K562 (cell line): ENCODE data around the gene KAT7. TPM values are rescaled to one million over a fixed set of nuclear protein-coding genes. Genes with fewer than 3 reads are reported as not detected.
A peak's percentile ranks its signal among the peaks of the same experiment; 100 is the strongest.

Source experiments
- BRD9 ChIP-seq: fragments of 450-650 bp; IDR thresholded peaks from 2 replicates; pipeline ENCODE4 v1.6.1; 2018; ENCODE audit warnings: low read depth; ENCODE audit not compliant: partially characterized antibody
- FOXM1 ChIP-seq, 2 experiments: fragments of 450-650 bp in 1 of 2; sonication (generic) in 1 of 2; formaldehyde crosslinking in 1 of 2; IDR thresholded peaks; 2 replicates each; pipeline versions ENCODE4 v1.6.1 to v1.9.0; 2017 to 2022; ENCODE audit warnings: low read depth in 2 of 2, mild to moderate bottlenecking in 2 of 2, missing genetic modification reagents in 1 of 2, moderate library complexity in 1 of 2
- FOXO4 ChIP-seq: fragments of 450-650 bp; formaldehyde crosslinking; IDR thresholded peaks from 2 replicates; pipeline ENCODE4 v1.4.0; 2020; ENCODE audit warnings: mild to moderate bottlenecking, moderate library complexity
- MAX ChIP-seq: sonication (generic); formaldehyde crosslinking; IDR thresholded peaks from 2 replicates; pipeline ENCODE4 v1.9.0; 2022; ENCODE audit warnings: mild to moderate bottlenecking, missing genetic modification reagents
- MEIS2 ChIP-seq: fragments of 450-650 bp; IDR thresholded peaks from 2 replicates; pipeline ENCODE4 v1.6.1; 2014; ENCODE audit warnings: mild to moderate bottlenecking; ENCODE audit not compliant: partially characterized antibody
- NFIX ChIP-seq: fragments of 250-450 bp; sonication (Bioruptor Pico); IDR thresholded peaks from 2 replicates; pipeline ENCODE4 v1.4.0; 2020; ENCODE audit warnings: low read depth, mild to moderate bottlenecking, moderate library complexity
- SLC30A9 ChIP-seq: fragments of 250-450 bp; sonication (Bioruptor Pico); IDR thresholded peaks from 2 replicates; pipeline ENCODE4 v1.8.0; 2022; ENCODE audit warnings: mild to moderate bottlenecking, moderate library complexity
- SOX6 ChIP-seq: fragments of 450-650 bp; IDR thresholded peaks from 2 replicates; pipeline ENCODE4 v1.6.1; 2014; ENCODE audit warnings: mild to moderate bottlenecking
- STAT5B ChIP-seq: fragments of 250-450 bp; sonication (Bioruptor Pico); IDR thresholded peaks from 2 replicates; pipeline ENCODE4 v1.8.0; 2021; ENCODE audit warnings: mild to moderate bottlenecking, inconsistent platforms
- ZNF197 ChIP-seq: fragments of 200-800 bp; sonication (Bioruptor generic); IDR thresholded peaks from 2 replicates; pipeline ENCODE4 v1.6.1; 2016; ENCODE audit warnings: low read depth, missing genetic modification characterization, missing compliant biosample characterization
- ZNF561 ChIP-seq: fragments of 450-650 bp; formaldehyde crosslinking; conservative IDR thresholded peaks from 2 replicates; pipeline ENCODE4 v1.4.0; 2020; ENCODE audit warnings: mild to moderate bottlenecking, moderate library complexity
- polyA plus RNA-seq, 8 experiments: library from polyadenylated mRNA; depleted of rRNA in 4 of 8; stranded (reverse) in 5 of 8; unstranded in 3 of 8; fragments of >200 nt; fragmentation: Nextera tagmentation in 2 of 8; fragmentation: Illumina TruSeq in 1 of 8; extraction: Ambion mirVana in 2 of 8; extraction: Trizol in 1 of 8; gene quantifications; 2 replicates each; pipeline versions ENCODE4 v1.2.1 to v1.2.3, GENCODE V29; 2011 to 2014; ENCODE audit warnings: inconsistent platforms in 1 of 8, missing spikeins in 1 of 8
- total RNA-seq, 7 experiments: library from RNA; depleted of rRNA in 6 of 7; stranded (reverse); fragments of >200 nt in 6 of 7; fragmentation: Illumina TruSeq in 2 of 7; extraction: Trizol in 2 of 7; gene quantifications; 2 replicates each; pipeline versions ENCODE4 v1.2.1 to v1.2.3, GENCODE V29; 2011 to 2021; ENCODE audit warnings: low replicate concordance in 1 of 7

The KAT7 gene
- total and polyA plus RNA-seq, 9 of the 15 experiments (the other 6 are each of a cell fraction or from before 2014, with no cell fraction given): 10.8 to 57.3 (median 34.8) TPM

GRCh38 chr17:49832840-49833599, 44.5 kb downstream of the KAT7 start (continued):
- no peak for TF ChIP-seq SLC30A9 (CRISPR knock-in tag)
- no peak for TF ChIP-seq STAT5B
- no peak for TF ChIP-seq ZNF197
- no peak for TF ChIP-seq MAX
- TF ChIP-seq FOXM1 (IDR thresholded peaks at IDR 0.05; ENCODE audit: low read depth): 0 out of 2 replicates have a peak, but pooled peaks have one; percentile 38
- TF ChIP-seq FOXM1 (CRISPR knock-in tag; IDR thresholded peaks at IDR 0.05; ENCODE audit: low read depth): no peak
- TF ChIP-seq FOXO4: no peak
- TF ChIP-seq MEIS2: peak; percentile 69
- peak; percentile 91 for TF ChIP-seq SOX6
- no peak for TF ChIP-seq BRD9
- no peak for TF ChIP-seq NFIX (CRISPR knock-in tag)
- TF ChIP-seq ZNF561 (CRISPR knock-in tag): no peak
